WERI-Rb-1 (cell line): Measurements from ENCODE around the gene TYRP1.
"Not testable (repeated sequence)": the region's sequence is repeated elsewhere in the genome, so short reads cannot be mapped to it uniquely, and the experiment has no call there.

Experiments
- DNase-seq: peaks from one replicate; pipeline ENCODE4 v3.0.0-alpha.2; 2020
- H3K27ac ChIP-seq: fragments of 250-450 bp; sonication (Bioruptor Pico); 2 replicates; pipeline ENCODE4 v1.5.1; 2020; ENCODE audit warnings: mild to moderate bottlenecking, moderate library complexity
- H3K27me3 ChIP-seq: fragments of 250-450 bp; sonication (Bioruptor Pico); 2 replicates; pipeline ENCODE4 v1.5.1; 2021; ENCODE audit warnings: mild to moderate bottlenecking, low read depth, moderate library complexity; ENCODE audit not compliant: insufficient read depth, severe bottlenecking
- H3K36me3 ChIP-seq: fragments of 250-450 bp; sonication (Bioruptor Pico); 2 replicates; pipeline ENCODE4 v1.5.1; 2020; ENCODE audit warnings: mild to moderate bottlenecking, moderate library complexity
- H3K4me3 ChIP-seq: 2 replicates; pipeline ENCODE4 v1.5.1; 2011; ENCODE audit warnings: low read depth, mild to moderate bottlenecking, control low read depth, low read length
- H3K9me3 ChIP-seq: fragments of 250-450 bp; sonication (Bioruptor Pico); 2 replicates; pipeline ENCODE4 v1.5.1; 2021; ENCODE audit warnings: mild to moderate bottlenecking, moderate library complexity; ENCODE audit not compliant: severe bottlenecking
- TF ChIP-seq, protein P1 (sequence below): IDR thresholded peaks from 2 replicates; pipeline ENCODE4 v1.5.1; 2011; ENCODE audit warnings: low read depth, mild to moderate bottlenecking, control low read depth, inconsistent platforms, low read length

The TYRP1 gene

DNA sequence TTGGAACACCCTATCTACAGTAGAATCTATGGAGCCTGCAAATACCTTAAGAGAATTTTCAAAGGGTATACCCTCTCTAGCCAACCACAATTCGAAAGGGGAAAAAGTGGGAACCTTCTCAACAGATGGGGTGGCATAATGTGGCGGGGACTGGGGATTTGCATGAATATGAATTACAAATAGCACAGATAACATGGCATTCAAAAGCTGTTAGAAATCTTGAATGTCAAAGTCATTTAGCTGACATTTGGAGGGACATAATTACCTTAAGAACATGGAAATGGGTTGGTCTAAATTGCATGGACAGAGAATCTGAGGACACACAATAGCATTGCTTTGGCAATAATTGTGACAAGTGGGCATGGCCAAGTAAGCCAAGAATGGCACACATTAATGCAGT, 23.2 kb upstream of the TYRP1 start:
- no peaks in the 10 kb centered on the region for H3K36me3 ChIP-seq
- no peak overlapping the region for H3K27ac ChIP-seq
- no peaks in the 10 kb centered on the region for H3K27me3 ChIP-seq
- DNase-seq, result no peak
- TF ChIP-seq, protein P1, sequence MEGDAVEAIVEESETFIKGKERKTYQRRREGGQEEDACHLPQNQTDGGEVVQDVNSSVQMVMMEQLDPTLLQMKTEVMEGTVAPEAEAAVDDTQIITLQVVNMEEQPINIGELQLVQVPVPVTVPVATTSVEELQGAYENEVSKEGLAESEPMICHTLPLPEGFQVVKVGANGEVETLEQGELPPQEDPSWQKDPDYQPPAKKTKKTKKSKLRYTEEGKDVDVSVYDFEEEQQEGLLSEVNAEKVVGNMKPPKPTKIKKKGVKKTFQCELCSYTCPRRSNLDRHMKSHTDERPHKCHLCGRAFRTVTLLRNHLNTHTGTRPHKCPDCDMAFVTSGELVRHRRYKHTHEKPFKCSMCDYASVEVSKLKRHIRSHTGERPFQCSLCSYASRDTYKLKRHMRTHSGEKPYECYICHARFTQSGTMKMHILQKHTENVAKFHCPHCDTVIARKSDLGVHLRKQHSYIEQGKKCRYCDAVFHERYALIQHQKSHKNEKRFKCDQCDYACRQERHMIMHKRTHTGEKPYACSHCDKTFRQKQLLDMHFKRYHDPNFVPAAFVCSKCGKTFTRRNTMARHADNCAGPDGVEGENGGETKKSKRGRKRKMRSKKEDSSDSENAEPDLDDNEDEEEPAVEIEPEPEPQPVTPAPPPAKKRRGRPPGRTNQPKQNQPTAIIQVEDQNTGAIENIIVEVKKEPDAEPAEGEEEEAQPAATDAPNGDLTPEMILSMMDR, result no peak
- no peak overlapping the region for H3K4me3 ChIP-seq
- H3K9me3 ChIP-seq, result no peaks in the 10 kb centered on the region

- TF ChIP-seq, protein P1, result no peak
- Histone ChIP-seq H3K4me3 (no peak overlapping the region), H3K27ac (no peak overlapping the region), H3K27me3 (no peaks in the 10 kb centered on the region), H3K9me3 (no peaks in the 10 kb centered on the region), H3K36me3 (no peaks in the 10 kb centered on the region)
- DNase-seq, result no peak
These were observed 18.2 kb upstream of the TYRP1 start for GRCh38 chr9:12674961-12675360.

- not testable (repeated sequence) for H3K4me3 ChIP-seq, H3K27me3 ChIP-seq, H3K9me3 ChIP-seq, H3K27ac ChIP-seq, DNase-seq, H3K36me3 ChIP-seq
These were observed 15.6 kb upstream of the TYRP1 start for GRCh38 chr9:12677462-12678126.

- no peaks in the 10 kb centered on the region for H3K9me3 ChIP-seq
- no peaks in the 10 kb centered on the region for H3K36me3 ChIP-seq
- no peak overlapping the region for H3K27ac ChIP-seq
- TF ChIP-seq, protein P1, result no peak
- H3K4me3 ChIP-seq, result no peak overlapping the region
- DNase-seq, result no peak
- no peaks in the 10 kb centered on the region for H3K27me3 ChIP-seq
These were observed 12.8 kb upstream of the TYRP1 start for GRCh38 chr9:12680341-12680740.

GRCh38 chr9:12680757-12681156, 12.4 kb upstream of the TYRP1 start:
- H3K4me3 ChIP-seq, result no peak overlapping the region
- no peaks in the 10 kb centered on the region for H3K36me3 ChIP-seq
- H3K27me3 ChIP-seq, result no peaks in the 10 kb centered on the region
- TF ChIP-seq, protein P1, result no peak
- no peak for DNase-seq
- H3K9me3 ChIP-seq, result no peaks in the 10 kb centered on the region
- H3K27ac ChIP-seq, result no peak overlapping the region

GRCh38 chr9:12681620-12682019, 11.6 kb upstream of the TYRP1 start:
- H3K27me3 ChIP-seq, result no peaks in the 10 kb centered on the region
- TF ChIP-seq, protein P1, result no peak
- H3K27ac ChIP-seq, result no peak overlapping the region
- no peaks in the 10 kb centered on the region for H3K36me3 ChIP-seq
- H3K9me3 ChIP-seq, result no peaks in the 10 kb centered on the region
- H3K4me3 ChIP-seq, result no peak overlapping the region
- DNase-seq, result no peak
